ENCODE results near the gene AGTRAP. TPM values are rescaled to one million over a fixed set of nuclear protein-coding genes. Genes with fewer than 3 reads are reported as not detected.
A peak's percentile ranks its signal among the peaks of the same experiment; 100 is the strongest.

The AGTRAP gene
- total and polyA plus RNA-seq, 5 donors = 17.5 to 25.0 (median 22.3) TPM

- WGBS = 89% methylated on average over 15 of the region's 15 CpGs
- DNase-seq (peak in 1 of 3 donors; percentile 66), ATAC-seq (no peak)
- no peak overlapping the region for H3K4me3 ChIP-seq (ENCODE audit: low read length)
- H3K4me1 ChIP-seq (ENCODE audit: control insufficient read depth, insufficient read depth, low read length) = peaks cover 33% of the 10 kb centered on the region
- H3K9me3 ChIP-seq (ENCODE audit: control insufficient read depth, low read length) = no peaks in the 10 kb centered on the region
- intact Hi-C loops (cut with DNase I) = no loop called here
- no peaks in the 10 kb centered on the region for H3K27me3 ChIP-seq (ENCODE audit: control insufficient read depth, insufficient read depth)
- peak overlapping the region; percentile 97 for H3K27ac ChIP-seq (ENCODE audit: low read length)
Measured at GRCh38 chr1:11793819-11794218, 57.9 kb downstream of the AGTRAP start.

DNA sequence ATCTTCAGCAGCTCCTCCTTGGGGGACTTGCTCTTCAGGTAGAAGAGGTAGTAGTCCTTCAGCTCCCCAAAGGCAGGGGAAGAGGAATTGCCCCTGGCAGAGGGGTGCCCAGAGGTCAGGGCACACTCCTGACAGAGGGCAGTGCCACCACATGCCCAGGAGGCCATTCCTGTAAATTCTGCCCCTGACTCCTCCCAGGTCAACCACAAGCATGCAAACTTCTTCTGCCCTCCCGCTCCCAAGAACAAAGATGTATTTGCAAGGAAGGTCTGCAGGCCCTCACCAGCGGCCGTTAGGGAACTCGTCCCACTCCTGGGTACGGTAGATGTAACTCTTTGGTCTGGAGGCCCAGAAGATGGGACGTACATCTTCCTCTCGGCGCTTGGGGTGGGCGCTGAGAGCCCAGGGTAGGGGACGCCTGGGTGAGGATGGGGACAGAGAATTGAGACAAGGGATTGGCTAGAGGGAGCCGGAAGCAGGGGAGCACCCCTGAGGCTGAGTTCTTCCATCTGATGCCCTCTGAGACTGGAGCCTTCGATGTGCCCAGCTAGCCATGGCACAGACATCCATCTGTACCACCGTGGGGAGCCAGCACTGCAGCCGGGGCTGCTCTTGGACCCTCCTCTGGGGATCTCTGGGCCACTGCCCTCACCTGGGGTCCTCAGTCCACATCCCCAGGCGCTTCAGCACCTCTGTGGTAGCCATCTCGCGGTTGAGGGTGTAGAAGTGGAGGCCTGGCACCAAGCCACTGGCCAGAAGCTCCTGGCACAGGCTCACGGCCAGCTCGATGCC lies 58.7 kb downstream of the AGTRAP start:
- Histone ChIP-seq H3K9me3 (ENCODE audit: control insufficient read depth, low read length) (no peaks in the 10 kb centered on the region), H3K27me3 (ENCODE audit: control insufficient read depth, insufficient read depth) (no peaks in the 10 kb centered on the region), H3K4me1 (ENCODE audit: control insufficient read depth, insufficient read depth, low read length) (peaks cover 27% of the 10 kb centered on the region), H3K27ac (ENCODE audit: low read length) (peak overlapping the region; percentile 97), H3K4me3 (ENCODE audit: low read length) (no peak overlapping the region)
- ATAC-seq = no peak
- peak in 2 of 3 donors; percentile 74 to 78 for DNase-seq
- intact Hi-C loops (cut with DNase I) = no loop called here
- 83% methylated on average over 19 of the region's 19 CpGs for WGBS

DNA sequence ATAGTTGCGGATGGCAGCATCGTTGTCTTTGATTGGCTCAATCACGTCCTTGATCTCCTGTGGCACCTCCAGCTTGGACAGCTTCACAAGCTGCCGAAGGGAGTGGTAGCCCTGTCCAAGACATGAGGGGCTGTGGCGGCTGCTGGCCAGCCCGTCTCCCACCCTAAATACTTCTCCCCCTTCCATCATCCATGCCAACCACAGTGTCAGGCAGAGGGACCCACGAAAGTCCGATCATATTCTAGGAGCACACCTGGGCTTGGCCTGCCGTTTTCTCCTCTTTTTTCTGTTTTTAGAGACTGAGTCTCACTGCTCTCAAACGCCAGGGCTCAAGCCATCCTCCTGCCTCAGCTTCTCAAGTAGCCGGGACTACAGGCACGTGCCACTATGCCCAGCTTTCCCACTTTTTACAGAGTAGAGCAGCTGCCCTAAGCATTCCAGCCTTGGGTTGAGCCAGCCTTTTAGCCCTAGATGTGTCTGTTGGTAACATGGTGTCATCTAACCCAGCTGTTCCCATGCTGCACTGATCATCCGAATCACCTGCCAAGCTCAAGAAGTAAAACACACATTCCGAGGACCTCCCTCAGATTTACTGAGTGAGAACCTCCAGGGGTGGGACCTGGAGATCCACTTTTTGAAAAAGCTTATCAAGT lies 59.4 kb downstream of the AGTRAP start:
- no peaks in the 10 kb centered on the region for H3K27me3 ChIP-seq (ENCODE audit: control insufficient read depth, insufficient read depth)
- intact Hi-C loops (cut with DNase I) = no loop called here
- DNase-seq = peak in 1 of 3 donors; percentile 36
- peaks cover 21% of the 10 kb centered on the region for H3K4me1 ChIP-seq (ENCODE audit: control insufficient read depth, insufficient read depth, low read length)
- ATAC-seq = no peak
- H3K9me3 ChIP-seq (ENCODE audit: control insufficient read depth, low read length) = no peaks in the 10 kb centered on the region
- H3K27ac ChIP-seq (ENCODE audit: low read length) = peak overlapping the region; percentile 97
- H3K4me3 ChIP-seq (ENCODE audit: low read length) = no peak overlapping the region
- 77% methylated on average over 14 of the region's 14 CpGs for WGBS

DNA sequence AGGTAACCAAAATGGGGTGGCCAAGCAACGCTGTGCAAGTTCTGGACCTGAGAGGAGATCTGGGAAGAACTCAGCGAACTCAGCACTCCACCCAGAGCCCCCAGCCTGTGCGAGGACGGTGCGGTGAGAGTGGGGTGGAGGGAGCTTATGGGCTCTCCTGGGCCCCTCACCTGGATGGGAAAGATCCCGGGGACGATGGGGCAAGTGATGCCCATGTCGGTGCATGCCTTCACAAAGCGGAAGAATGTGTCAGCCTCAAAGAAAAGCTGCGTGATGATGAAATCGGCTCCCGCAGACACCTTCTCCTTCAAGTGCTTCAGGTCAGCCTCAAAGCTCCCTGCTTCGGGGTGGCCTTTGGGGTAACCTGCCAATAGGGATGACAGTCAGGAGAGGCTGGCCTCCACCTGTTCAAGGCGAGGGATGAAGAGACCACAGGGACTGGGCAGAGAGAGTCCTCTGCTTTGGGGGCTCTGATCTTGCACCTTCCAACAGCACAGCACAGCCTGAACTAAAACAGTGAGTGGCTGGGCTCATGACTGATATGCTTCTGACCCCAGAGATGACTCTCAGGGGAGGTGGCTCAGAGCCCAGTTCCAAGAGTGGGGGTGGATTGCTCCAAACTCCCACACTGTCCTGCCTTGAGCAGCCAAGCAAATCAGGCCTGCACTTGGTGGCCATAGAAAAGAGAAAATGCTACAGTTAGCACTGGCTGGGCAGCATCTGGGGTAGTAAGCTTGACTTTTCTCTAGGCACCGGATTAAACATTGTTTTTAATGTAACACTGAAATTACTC lies 60.3 kb downstream of the AGTRAP start:
- 71% methylated on average over 15 of the region's 15 CpGs for WGBS
- peak; percentile 74 to 88 (median 87) for DNase-seq
- intact Hi-C loops (cut with DNase I) = no loop called here
- peaks cover 19% of the 10 kb centered on the region for H3K4me1 ChIP-seq (ENCODE audit: control insufficient read depth, insufficient read depth, low read length)
- ATAC-seq = peak; percentile 65 to 68
- no peaks in the 10 kb centered on the region for H3K27me3 ChIP-seq (ENCODE audit: control insufficient read depth, insufficient read depth)
- H3K4me3 ChIP-seq (ENCODE audit: low read length) = no peak overlapping the region
- no peaks in the 10 kb centered on the region for H3K9me3 ChIP-seq (ENCODE audit: control insufficient read depth, low read length)
- peak overlapping the region; percentile 97 for H3K27ac ChIP-seq (ENCODE audit: low read length)

GRCh38 chr1:11797525-11798216 lies 61.7 kb downstream of the AGTRAP start:
- 25% methylated on average over 6 of the region's 6 CpGs for WGBS
- H3K4me1 ChIP-seq (ENCODE audit: control insufficient read depth, insufficient read depth, low read length) = peaks cover 14% of the 10 kb centered on the region
- H3K9me3 ChIP-seq (ENCODE audit: control insufficient read depth, low read length) = no peaks in the 10 kb centered on the region
- H3K27ac ChIP-seq (ENCODE audit: low read length) = peak overlapping the region; percentile 97
- DNase-seq (peak; percentile 89 to 94 (median 90)), ATAC-seq (peak; percentile 72 to 81)
- intact Hi-C loops (cut with DNase I) = no loop called here
- H3K27me3 ChIP-seq (ENCODE audit: control insufficient read depth, insufficient read depth) = no peaks in the 10 kb centered on the region
- H3K4me3 ChIP-seq (ENCODE audit: low read length) = no peak overlapping the region

- Histone ChIP-seq H3K9me3 (ENCODE audit: control insufficient read depth, low read length) (no peaks in the 10 kb centered on the region), H3K27me3 (ENCODE audit: control insufficient read depth, insufficient read depth) (no peaks in the 10 kb centered on the region), H3K27ac (ENCODE audit: low read length) (peak overlapping the region; percentile 66), H3K4me1 (ENCODE audit: control insufficient read depth, insufficient read depth, low read length) (peaks cover 14% of the 10 kb centered on the region), H3K4me3 (ENCODE audit: low read length) (no peak overlapping the region)
- DNase-seq (peak in 1 of 3 donors; percentile 16), ATAC-seq (no peak)
- intact Hi-C loops (cut with DNase I) = no loop called here
- WGBS = 96% methylated on average over 5 of the region's 5 CpGs
Measured at GRCh38 chr1:11799099-11799498, 63.2 kb downstream of the AGTRAP start.

DNA sequence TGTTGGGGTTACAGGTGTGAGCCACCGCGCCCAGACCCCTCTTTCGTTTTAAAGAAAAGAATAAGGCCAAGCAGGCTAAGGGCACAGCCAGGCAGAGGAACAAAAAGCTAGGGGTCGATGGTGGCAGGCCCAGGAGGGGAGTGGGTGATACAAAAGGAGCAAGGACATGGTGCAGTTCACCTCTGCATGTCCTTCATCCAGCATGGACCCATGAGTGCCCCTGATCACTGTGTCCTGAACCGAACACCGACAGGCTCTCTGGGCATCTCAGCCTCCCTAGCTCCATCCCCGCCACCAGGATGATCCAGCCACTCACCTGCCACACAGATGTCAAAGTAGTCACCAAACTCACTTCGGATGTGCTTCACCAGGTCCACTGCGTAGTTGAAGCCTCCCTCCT lies 64.0 kb downstream of the AGTRAP start:
- ATAC-seq = no peak
- no peak for DNase-seq
- WGBS = 96% methylated on average over 9 of the region's 9 CpGs
- intact Hi-C loops (cut with DNase I) = no loop called here
- Histone ChIP-seq H3K9me3 (ENCODE audit: control insufficient read depth, low read length) (no peaks in the 10 kb centered on the region), H3K27ac (ENCODE audit: low read length) (peak overlapping the region; percentile 33), H3K4me1 (ENCODE audit: control insufficient read depth, insufficient read depth, low read length) (peaks cover 14% of the 10 kb centered on the region), H3K4me3 (ENCODE audit: low read length) (no peak overlapping the region), H3K27me3 (ENCODE audit: control insufficient read depth, insufficient read depth) (no peaks in the 10 kb centered on the region)

DNA sequence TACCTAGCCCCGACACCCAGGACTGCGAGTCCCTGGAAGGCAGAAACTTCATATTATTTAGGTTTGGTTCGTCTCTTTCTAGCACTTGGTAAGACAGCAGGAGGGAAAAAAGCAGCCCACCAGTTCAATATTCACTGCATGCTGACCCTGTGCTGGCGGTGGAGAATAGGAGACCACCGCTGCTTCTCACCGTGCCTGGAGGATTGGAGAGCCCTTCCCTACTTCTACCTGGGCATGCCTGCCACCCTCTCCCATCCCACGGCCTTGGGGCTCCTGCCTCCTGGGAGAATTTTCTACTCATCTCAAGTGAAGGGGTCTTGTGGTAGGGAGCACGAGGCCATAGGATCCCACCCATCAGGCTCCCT lies 64.4 kb downstream of the AGTRAP start:
- peaks cover 11% of the 10 kb centered on the region for H3K4me1 ChIP-seq (ENCODE audit: control insufficient read depth, insufficient read depth, low read length)
- intact Hi-C loops (cut with DNase I) = no loop called here
- H3K27ac ChIP-seq (ENCODE audit: low read length) = peak overlapping the region; percentile 60
- ATAC-seq = no peak
- H3K9me3 ChIP-seq (ENCODE audit: control insufficient read depth, low read length) = no peaks in the 10 kb centered on the region
- H3K4me3 ChIP-seq (ENCODE audit: low read length) = no peak overlapping the region
- 86% methylated on average over 8 of the region's 8 CpGs for WGBS
- no peaks in the 10 kb centered on the region for H3K27me3 ChIP-seq (ENCODE audit: control insufficient read depth, insufficient read depth)
- DNase-seq = no peak
